Kidney (tissue), 14 donors: ENCODE results near the gene ACAD8. TPM values are rescaled to one million over a fixed set of nuclear protein-coding genes. Genes with fewer than 3 reads are reported as not detected.
A peak's percentile ranks its signal among the peaks of the same experiment; 100 is the strongest.

Source experiments
- DNase-seq, 5 donors: peaks; one replicate each; pipeline ENCODE4 v3.0.0-alpha.2; 2013 to 2020
- FAIRE-seq: peaks from 2 replicates; lab custom pipeline; 2012; peaks lifted over from hg19 to GRCh38; lab: Jason Lieb, UNC
- H3K27ac ChIP-seq, 2 donors: one replicate each; pipeline ENCODE4 v1.7.0; 2013; ENCODE audit warnings: low read depth in 2 of 2, low read length in 2 of 2, inconsistent platforms in 1 of 2
- H3K27me3 ChIP-seq: one replicate; pipeline ENCODE4 v1.7.1; 2013; ENCODE audit warnings: low read length, inconsistent platforms; ENCODE audit not compliant: control insufficient read depth, insufficient read depth
- H3K36me3 ChIP-seq, 3 donors: one replicate each; pipeline versions ENCODE4 v1.7.0 to v1.7.1; 2013; ENCODE audit warnings: low read length in 3 of 3, control low read depth in 1 of 3, inconsistent platforms in 1 of 3; ENCODE audit not compliant: insufficient read depth in 3 of 3, control insufficient read depth in 2 of 3
- H3K4me1 ChIP-seq, 3 donors: one replicate each; pipeline versions ENCODE4 v1.7.0 to v1.7.1; 2013; ENCODE audit warnings: low read length in 3 of 3, inconsistent platforms in 1 of 3, low read depth in 1 of 3; ENCODE audit not compliant: control insufficient read depth in 2 of 3, insufficient read depth in 2 of 3
- H3K4me3 ChIP-seq, 3 donors: one replicate each; pipeline versions ENCODE4 v1.7.0 to v1.8.1; 2013; ENCODE audit warnings: low read length in 3 of 3, control low read depth in 1 of 3, inconsistent platforms in 1 of 3
- H3K9ac ChIP-seq, 3 donors: one replicate each; pipeline versions ENCODE4 v1.7.0 to v1.7.1; 2013; ENCODE audit warnings: low read length in 3 of 3, control low read depth in 1 of 3, inconsistent platforms in 1 of 3
- H3K9me3 ChIP-seq, 3 donors: one replicate each; pipeline versions ENCODE4 v1.7.0 to v1.7.1; 2013; ENCODE audit warnings: low read length in 3 of 3, control low read depth in 1 of 3, inconsistent platforms in 1 of 3; ENCODE audit not compliant: control insufficient read depth in 2 of 3, insufficient read depth in 1 of 3
- CTCF ChIP-seq: IDR thresholded peaks from 3 replicates; pipeline ENCODE4 v1.5.1; 2012; ENCODE audit warnings: mild to moderate bottlenecking, moderate library complexity, borderline replicate concordance; ENCODE audit not compliant: insufficient read depth; ENCODE audit errors: extremely low read depth
- intact Hi-C: fragments of 100-400 bp; cut with DNase I; formaldehyde crosslinking; loops from one replicate; pipeline ENCODE4 v1.11.1; 2022
- polyA plus RNA-seq: library from polyadenylated mRNA; stranded (reverse); fragments of 350-450 nt; fragmentation: Illumina TruSeq; extraction: RNeasy Lipid Tissue Mini Kit (QIAGEN cat#74804); gene quantifications from one replicate; pipeline ENCODE4 v1.2.3, GENCODE V29; 2014; ENCODE audit warnings: low read depth, low replicate concordance; ENCODE audit not compliant: insufficient read depth
- total RNA-seq: library from RNA; stranded (reverse); fragmentation: NEBNext Ultra II Directional; extraction: Animal tissue kit (Norgen Biotek cat#: 25700); gene quantifications from one replicate; pipeline ENCODE4 v1.2.1, GENCODE V29; 2021
- donor health status: control.
- donor health status: control.
- donor health status: control.
- donor health status: control.
- donor health status: control.
- donor health status: DM: yes; HTN: yes; CAD: no.
- donor health status: Normal renal cell carcinoma (clear cell type).

The ACAD8 gene
- total and polyA plus RNA-seq, 2 donors from 2014 or later: 28.1 to 42.1 TPM

GRCh38 chr11:134226806-134227325 lies 26.5 kb upstream of the ACAD8 start:
- FAIRE-seq (no peak), DNase-seq (no peak)
- Histone ChIP-seq H3K36me3 (no peaks in the 10 kb centered on the region), H3K4me1 (peaks cover 3 to 19% (median 18%) of the 10 kb centered on the region in 3 donors), H3K9me3 (no peaks in the 10 kb centered on the region), H3K27ac (no peak overlapping the region), H3K4me3 (peak overlapping the region in 1 of 3 donors; percentile 14), H3K27me3 (no peaks in the 10 kb centered on the region), H3K9ac (no peak overlapping the region)
- TF ChIP-seq CTCF: no peak
- intact Hi-C loops: no loop called here

- Histone ChIP-seq H3K27me3 (no peaks in the 10 kb centered on the region), H3K4me3 (no peak overlapping the region), H3K4me1 (peaks cover 3 to 15% (median 10%) of the 10 kb centered on the region in 3 donors), H3K9ac (no peak overlapping the region), H3K27ac (no peak overlapping the region), H3K9me3 (no peaks in the 10 kb centered on the region), H3K36me3 (no peaks in the 10 kb centered on the region)
- DNase-seq: peak in 2 of 5 donors; percentile 2 to 13
- no peak for TF ChIP-seq CTCF
- no peak for FAIRE-seq
- intact Hi-C loops: no loop called here
Observed at GRCh38 chr11:134228625-134229024, 24.7 kb upstream of the ACAD8 start.

GRCh38 chr11:134229126-134229790 lies 24.1 kb upstream of the ACAD8 start:
- no peak for TF ChIP-seq CTCF
- Histone ChIP-seq H3K36me3 (no peaks in the 10 kb centered on the region), H3K4me3 (no peak overlapping the region), H3K9me3 (no peaks in the 10 kb centered on the region), H3K9ac (no peak overlapping the region), H3K27me3 (no peaks in the 10 kb centered on the region), H3K4me1 (peaks cover 3 to 15% (median 10%) of the 10 kb centered on the region in 3 donors), H3K27ac (no peak overlapping the region)
- no peak for DNase-seq
- FAIRE-seq: no peak
- intact Hi-C loops: no loop called here
